Forelimb muscle (tissue), 1 donor: ENCODE results near the gene TYROBP. TPM values are rescaled to one million over a fixed set of nuclear protein-coding genes. Genes with fewer than 3 reads are reported as not detected.
"Not testable (repeated sequence)": the region's sequence is repeated elsewhere in the genome, so short reads cannot be mapped to it uniquely, and the experiment has no call there.

Experiments
- DNase-seq: peaks from one replicate; pipeline ENCODE4 v3.0.0-alpha.2; 2013; ENCODE audit warnings: low read depth
- polyA plus RNA-seq: library from polyadenylated mRNA; unstranded; fragments of 120-200 nt; gene quantifications from one replicate; pipeline ENCODE4 v1.2.1, GENCODE V29; 2013; ENCODE audit not compliant: insufficient read length

TYROBP gene
- polyA plus RNA-seq, 1 donor: 14.7 TPM

GRCh38 chr19:35901854-35902661 is 6.0 kb downstream of the TYROBP start, which contains the start of gene HCST:
Gene HCST (plus strand): TSS chr19:35902529. CDS start chr19:35902594, 65 bp downstream.
- DNase-seq: no peak

DNA sequence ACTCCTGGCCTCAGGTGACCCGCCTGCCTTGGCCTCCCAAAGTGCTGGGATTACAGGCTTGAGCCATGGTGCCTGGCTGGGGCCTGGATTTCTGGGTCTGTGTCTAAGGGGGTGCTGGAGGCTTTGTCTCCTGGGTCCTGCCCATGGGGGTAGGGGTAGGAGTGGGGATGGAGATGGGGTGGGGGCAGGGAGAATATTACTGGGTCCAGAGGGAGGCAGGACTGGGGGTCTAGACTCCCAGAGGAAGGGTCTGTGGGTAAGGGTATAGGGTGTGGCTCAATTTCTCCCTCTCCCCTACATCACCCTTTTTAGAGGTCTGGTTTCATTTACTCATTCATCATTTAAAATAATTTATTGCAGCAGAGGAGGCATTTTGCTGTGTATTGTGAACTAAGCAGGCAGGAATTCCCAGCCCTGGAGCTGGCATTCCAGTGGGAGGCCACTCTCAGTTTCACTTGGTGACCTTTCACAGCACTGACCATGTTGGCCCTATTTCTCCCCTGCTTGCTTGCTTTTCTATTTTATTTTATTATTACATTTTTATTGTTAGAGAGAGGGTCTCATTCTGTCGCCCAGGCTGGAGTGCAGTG is 6.9 kb downstream of the TYROBP start:
- no peak for DNase-seq

- DNase-seq: no peak
Observed at GRCh38 chr19:35899547-35900214, 8.4 kb downstream of the TYROBP start.

GRCh38 chr19:35898499-35898809 is 9.6 kb downstream of the TYROBP start:
- no peak for DNase-seq

GRCh38 chr19:35897706-35898451 is 10.2 kb downstream of the TYROBP start:
- DNase-seq: no peak

- DNase-seq: no peak
Observed at GRCh38 chr19:35896643-35897040, 11.5 kb downstream of the TYROBP start.

DNA sequence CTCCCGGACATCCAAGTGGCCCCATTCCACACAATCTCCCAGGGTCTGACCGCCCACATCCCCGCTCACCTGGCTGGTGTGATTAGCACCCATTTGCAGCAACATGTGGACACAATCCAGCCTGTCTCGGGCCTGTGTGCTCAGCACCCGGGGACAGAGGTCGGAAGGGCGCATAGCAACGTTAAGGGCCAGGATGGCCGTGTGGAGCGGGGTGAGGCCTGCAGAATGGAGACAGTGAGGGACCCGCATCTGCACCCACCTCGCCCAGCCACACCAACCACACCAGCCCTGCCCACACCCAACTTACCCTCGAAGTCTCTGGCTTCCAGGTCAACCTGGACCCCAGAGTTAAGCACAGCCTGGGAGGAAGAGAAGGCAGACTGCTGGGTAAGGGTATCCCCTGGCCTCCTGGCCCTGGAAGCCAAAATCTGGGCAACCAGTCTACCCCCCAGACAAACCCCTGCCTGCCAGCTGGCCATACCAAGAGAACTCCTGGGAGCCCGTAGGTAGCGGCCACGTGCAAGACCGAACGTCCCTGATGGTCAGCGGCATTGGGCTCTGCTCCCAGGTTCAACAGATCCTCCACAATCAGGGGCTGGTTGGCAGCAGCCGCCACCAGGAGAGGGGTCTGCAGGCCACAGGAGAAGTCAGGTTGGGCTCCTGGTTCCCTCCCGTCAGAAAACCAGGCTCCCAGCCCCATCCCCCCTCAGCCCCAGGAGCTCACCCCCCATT is 12.0 kb downstream of the TYROBP start:
- no peak for DNase-seq

DNA sequence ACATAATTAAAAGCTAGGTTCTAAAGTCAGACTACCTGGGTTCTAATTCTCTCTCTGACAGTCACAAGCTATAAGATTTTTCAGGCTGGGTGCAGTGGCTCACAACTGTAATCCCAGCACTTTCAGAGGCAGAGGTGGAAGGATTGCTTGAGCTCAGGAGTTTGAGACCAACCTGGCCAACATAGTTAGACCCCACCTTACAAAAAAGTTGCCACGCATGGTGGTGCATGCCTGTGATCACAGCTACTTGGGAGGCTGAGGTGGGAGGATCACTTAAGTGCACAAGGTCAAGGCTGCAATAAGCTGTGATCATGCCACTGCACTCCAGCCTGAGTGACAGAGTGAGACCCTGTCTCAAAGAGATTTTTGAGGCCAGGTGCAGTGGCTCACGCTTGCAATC is 13.8 kb downstream of the TYROBP start:
- DNase-seq: no peak

DNA sequence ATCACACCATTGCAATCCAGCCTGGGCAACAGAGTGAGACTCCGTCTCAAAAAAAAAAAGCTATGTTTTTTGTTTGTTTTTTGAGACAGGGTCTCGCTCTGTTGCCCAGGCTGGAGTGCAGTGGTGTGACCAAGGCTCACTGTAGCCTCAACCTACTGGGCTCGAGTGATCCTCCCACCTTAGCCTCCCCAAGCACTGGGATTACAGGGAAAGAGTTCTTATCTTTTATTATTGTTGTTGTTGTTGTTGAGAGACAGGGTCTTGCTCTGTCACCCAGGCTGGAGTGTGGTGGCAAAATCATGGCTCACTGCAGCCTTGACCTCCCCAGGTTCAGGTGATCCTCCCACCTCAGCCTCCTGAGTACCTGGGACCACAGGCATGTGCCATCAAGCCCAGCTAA is 16.3 kb downstream of the TYROBP start:
- DNase-seq: not testable (repeated sequence)

DNA sequence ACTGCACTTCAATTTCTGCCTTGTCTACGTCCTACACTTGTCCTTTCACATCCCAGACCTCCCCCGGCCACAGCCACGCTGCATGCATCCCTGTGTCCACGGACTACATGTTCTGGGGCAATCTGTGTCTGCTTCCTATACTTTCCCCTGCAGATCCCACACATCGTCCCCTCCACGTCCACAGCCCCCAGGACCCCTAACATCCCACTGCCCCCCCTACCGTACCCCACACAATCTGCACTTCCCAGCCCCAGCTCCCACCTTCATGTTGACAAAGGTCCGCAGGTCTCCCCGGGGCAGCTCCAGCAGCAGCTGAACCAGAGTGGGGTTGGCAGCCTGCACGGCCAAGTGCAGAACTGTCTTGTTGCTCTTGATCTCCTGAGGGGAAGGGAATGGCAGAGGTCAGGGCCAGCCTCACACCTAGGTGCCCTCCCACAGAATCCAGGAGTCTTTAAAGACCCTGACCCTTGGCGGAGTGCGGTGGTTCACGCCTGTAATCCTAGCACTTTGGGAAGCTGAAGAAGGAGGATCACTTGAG is 17.9 kb downstream of the TYROBP start:
- DNase-seq: no peak

DNA sequence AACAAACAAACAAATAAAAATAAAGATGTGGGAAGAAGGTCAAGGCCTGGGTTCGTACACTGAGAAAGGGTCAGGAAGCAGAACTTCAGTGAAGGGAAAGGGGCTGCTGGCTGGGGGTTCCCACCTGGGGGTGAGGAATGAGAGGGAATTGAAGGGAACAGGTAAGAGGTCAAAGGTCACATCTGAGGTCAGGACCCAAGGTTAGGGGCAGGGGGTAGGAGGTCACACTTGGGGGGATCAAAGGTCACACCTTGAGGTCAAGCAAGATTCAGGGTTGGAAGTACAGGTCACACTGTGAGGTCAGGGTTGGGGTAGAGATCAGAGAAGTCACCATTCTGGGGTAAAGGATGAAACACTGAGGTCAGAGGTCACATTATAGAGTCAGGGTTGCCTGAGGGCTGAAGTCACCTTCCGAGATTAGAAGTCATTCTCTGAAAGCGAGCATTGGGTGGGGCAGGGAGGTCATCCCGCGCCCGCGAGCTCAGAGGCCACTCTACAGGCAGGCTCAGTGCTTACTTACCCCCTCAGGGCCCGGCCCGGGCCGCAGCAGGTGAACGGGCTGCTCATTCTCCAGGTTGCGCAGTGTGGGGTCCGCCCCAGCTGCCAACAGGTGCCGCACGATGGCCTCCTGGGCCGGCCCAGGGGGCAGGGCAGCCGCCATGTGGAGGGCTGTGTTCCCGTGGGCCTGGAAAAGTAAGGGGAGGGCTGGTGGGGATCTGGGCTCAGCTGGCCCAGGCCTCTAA is 18.6 kb downstream of the TYROBP start:
- no peak for DNase-seq

GRCh38 chr19:35888398-35888797 is 19.7 kb downstream of the TYROBP start:
- no peak for DNase-seq

DNA sequence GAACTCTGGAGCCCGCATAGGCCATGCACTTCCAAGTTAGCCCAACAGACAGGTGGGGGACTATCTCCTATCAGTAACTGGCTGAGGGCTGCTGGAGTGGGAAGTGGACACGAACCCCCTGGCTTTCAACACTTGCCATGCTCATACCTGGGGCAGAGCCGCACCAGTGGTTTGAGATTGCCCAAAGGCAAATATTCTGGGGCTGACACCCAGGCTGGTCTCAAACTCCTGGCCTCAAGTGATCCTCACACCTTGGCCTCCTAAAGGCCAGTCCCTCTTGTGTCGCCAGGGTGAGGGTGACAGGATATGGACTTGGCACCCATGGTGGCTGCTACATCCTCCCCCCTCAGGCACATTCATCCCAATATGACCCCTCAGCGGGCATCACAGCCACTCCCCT is 20.9 kb downstream of the TYROBP start:
- no peak for DNase-seq

DNA sequence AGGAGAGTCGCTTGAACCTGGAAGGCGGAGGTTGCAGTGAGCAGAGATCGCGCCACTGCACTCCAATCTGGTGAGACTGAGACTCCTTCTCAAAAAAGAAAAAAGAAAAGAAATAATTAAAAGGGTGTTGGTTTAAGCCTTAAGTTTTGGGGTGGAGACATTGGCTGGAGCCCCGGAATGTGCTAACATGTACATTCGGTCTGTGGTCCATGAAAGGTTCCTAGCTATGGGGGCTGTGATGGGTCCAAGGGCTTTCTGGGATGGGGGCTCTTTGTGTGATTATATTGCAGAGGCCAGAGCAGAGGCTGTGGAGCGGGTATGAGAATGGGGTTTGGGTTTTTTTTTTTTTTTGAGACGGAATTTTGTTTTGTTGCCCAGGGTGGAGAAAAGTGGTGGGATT is 22.2 kb downstream of the TYROBP start:
- no peak for DNase-seq

DNA sequence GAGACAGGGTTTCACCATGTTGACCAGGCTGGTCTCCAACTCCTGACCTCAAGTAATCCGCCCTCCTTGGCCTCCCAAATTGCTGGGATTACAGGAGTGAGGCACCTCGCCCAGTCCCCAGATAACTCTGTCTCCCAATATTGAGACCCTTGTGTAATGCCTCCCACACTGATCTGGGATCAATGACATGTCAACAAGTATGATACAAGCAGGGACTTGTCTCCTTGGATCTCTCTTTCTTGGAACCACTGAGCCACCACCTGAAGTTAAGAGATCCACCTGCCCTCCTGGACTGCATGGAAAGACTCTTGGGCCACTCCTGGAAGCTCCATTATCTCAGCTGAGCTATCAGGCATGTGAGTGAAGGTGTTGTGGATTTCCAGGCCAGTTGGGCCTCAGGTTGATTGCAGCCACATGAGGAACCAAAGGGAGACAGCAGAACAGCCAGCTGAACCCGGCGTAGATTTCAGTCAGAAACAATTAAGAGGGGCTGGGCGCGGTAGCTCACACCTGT is 22.8 kb downstream of the TYROBP start:
- DNase-seq: no peak

DNA sequence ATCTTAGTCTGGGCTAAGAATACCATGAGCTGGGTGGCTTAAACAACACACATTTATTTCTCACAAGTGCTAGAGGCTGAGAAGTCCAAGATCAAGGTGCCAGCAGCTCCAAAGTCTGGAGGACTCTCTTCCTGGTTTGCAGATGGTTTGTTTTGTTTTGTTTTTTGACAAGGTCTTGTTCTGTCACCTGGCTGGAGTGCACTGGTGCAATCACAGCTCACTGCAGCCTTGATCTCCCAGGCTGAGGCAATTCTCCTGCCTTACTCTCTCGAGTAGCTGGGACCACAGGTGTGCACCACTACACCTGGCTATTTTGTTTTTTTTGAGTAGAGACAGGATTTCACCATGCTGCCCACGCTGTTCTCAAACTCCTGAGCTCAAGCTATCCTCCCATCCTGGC is 24.2 kb downstream of the TYROBP start:
- DNase-seq: no peak

GRCh38 chr19:35882114-35882832 is 25.8 kb downstream of the TYROBP start:
- peak; percentile 74 for DNase-seq

- no peak for DNase-seq
Observed at GRCh38 chr19:35879770-35880317, 28.3 kb downstream of the TYROBP start.

DNA sequence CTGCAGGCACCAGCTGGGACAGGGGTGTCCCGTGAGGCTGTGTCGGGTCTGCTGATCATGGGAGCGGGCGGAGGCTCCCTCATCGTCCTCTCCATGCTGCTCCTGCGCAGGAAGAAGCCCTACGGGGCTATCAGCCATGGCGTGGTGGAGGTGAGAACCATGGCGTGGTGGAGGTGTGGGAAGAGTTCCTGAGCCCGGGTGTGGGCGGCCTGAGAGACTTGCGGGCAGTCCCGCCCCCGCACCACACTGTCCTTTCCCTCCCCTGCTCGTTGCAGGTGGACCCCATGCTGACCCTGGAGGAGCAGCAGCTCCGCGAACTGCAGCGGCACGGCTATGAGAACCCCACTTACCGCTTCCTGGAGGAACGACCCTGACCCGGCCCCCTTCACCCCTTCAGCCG is 29.0 kb downstream of the TYROBP start:
- DNase-seq: no peak
